Fibroblast of the aortic adventitia (primary cell): ENCODE data around the gene GNRH2. TPM values are rescaled to one million over a fixed set of nuclear protein-coding genes. Genes with fewer than 3 reads are reported as not detected.
"Not testable (repeated sequence)": the region's sequence is repeated elsewhere in the genome, so short reads cannot be mapped to it uniquely, and the experiment has no call there.

ENCODE experiments used
- DNase-seq: peaks from one replicate; pipeline ENCODE4 v3.0.0-alpha.2; 2010; ENCODE audit warnings: low read depth
- H3K4me3 ChIP-seq: 2 replicates; pipeline ENCODE4 v1.5.1; 2011; ENCODE audit warnings: low read depth, mild to moderate bottlenecking, control low read depth, low read length, moderate library complexity
- CTCF ChIP-seq: IDR thresholded peaks from 2 replicates; pipeline ENCODE4 v1.5.1; 2011; ENCODE audit warnings: mild to moderate bottlenecking, low read length, control low read depth, inconsistent platforms; ENCODE audit not compliant: insufficient read depth
- total RNA-seq: library from RNA; depleted of rRNA; stranded (reverse); fragments of >200 nt; gene quantifications from 2 replicates; pipeline ENCODE4 v1.2.3, GENCODE V29; 2012; ENCODE audit warnings: low replicate concordance

GNRH2 gene
- total RNA-seq, 1 donor, result not detected

- no peak for DNase-seq
These were observed 29.7 kb upstream of the GNRH2 start for GRCh38 chr20:3013771-3014170.

GRCh38 chr20:3014179-3014578, 29.2 kb upstream of the GNRH2 start:
- no peak for TF ChIP-seq CTCF
- DNase-seq, result no peak
- no peak overlapping the region for H3K4me3 ChIP-seq

More at GRCh38 chr20:3013771-3014170, 29.7 kb upstream of the GNRH2 start:
- TF ChIP-seq CTCF, result no peak
- no peak overlapping the region for H3K4me3 ChIP-seq

- no peak for TF ChIP-seq CTCF
- no peak for DNase-seq
- no peak overlapping the region for H3K4me3 ChIP-seq
These were observed 28.8 kb upstream of the GNRH2 start for GRCh38 chr20:3014662-3015061.

GRCh38 chr20:3015302-3015701, 28.1 kb upstream of the GNRH2 start:
- not testable (repeated sequence) for H3K4me3 ChIP-seq, DNase-seq

GRCh38 chr20:3021327-3021726, 22.1 kb upstream of the GNRH2 start:
- DNase-seq, result no peak
- no peak overlapping the region for H3K4me3 ChIP-seq
- no peak for TF ChIP-seq CTCF

- no peak overlapping the region for H3K4me3 ChIP-seq
- no peak for TF ChIP-seq CTCF
- DNase-seq, result no peak
These were observed 21.6 kb upstream of the GNRH2 start for GRCh38 chr20:3021777-3022176.

GRCh38 chr20:3022559-3023490, 20.6 kb upstream of the GNRH2 start:
- DNase-seq, H3K4me3 ChIP-seq: not testable (repeated sequence)

- no peak for TF ChIP-seq CTCF
These were observed 15.4 kb upstream of the GNRH2 start for GRCh38 chr20:3027987-3028386.

More at GRCh38 chr20:3027987-3028386, 15.4 kb upstream of the GNRH2 start:
- no peak for DNase-seq
- no peak overlapping the region for H3K4me3 ChIP-seq
